Posterior vena cava (tissue), 2 donors: ENCODE data around the gene EPRS1. TPM values are rescaled to one million over a fixed set of nuclear protein-coding genes. Genes with fewer than 3 reads are reported as not detected.
"Not testable (repeated sequence)": the region's sequence is repeated elsewhere in the genome, so short reads cannot be mapped to it uniquely, and the experiment has no call there.

ENCODE experiments used
- DNase-seq: peaks from one replicate; pipeline ENCODE4 v3.0.0-alpha.2; 2020; ENCODE audit warnings: low spot score
- intact Hi-C, 2 donors: fragments of 100-400 bp; cut with DNase I; formaldehyde crosslinking; loops; one replicate each; pipeline versions ENCODE4 v1.14.1 to v1.14.2; 2022 to 2023
- long read RNA-seq, 2 donors: library from polyadenylated mRNA; unstranded; transcript quantifications; one replicate each; pipeline ENCODE4 v2.0.0, GENCODE V29; 2020 to 2021
- total RNA-seq, 2 donors: library from RNA; stranded (reverse); fragmentation: NEBNext Ultra II Directional; extraction: Animal tissue kit (Norgen Biotek cat#: 25700); gene quantifications; one replicate each; pipeline ENCODE4 v1.2.1, GENCODE V29; 2021
- donor health status: DM: yes; HTN: yes; CAD: no.
- donor health status: DM: yes; HTN: yes; CAD: no.

Gene EPRS1
- total RNA-seq, result 10 to 100 TPM; 77.7 to 90.1 TPM
- long read RNA-seq, donor 1, full-length matches to known transcripts, result 2 of 44 reads
- long read RNA-seq, donor 1, partial matches to known transcripts, result 39 of 44 reads
- long read RNA-seq, donor 1, other reads (novel, unspliced or antisense), result 3 of 44 reads
- long read RNA-seq, donor 2, partial matches to known transcripts, result 126 of 133 reads
- long read RNA-seq, donor 2, other reads (novel, unspliced or antisense), result 7 of 133 reads

GRCh38 chr1:220046052-220046930 is at the start of gene EPRS1:
EPRS1 (minus strand) TSS chr1:220046505; CDS start chr1:220046388, 117 bp downstream.
- DNase-seq, result peak; percentile 97
- intact Hi-C loops, result loop anchor here in 1 of 2 donors (5.0 kb wide), 1 partner anchor 46 kb away; the partner anchor contains the start of gene IARS2

- peak; percentile 96 for DNase-seq
- intact Hi-C loops, result loop anchor here (5.0 to 10.0 kb wide), 2 partner anchors 47 to 59 kb away; partner anchors contain the start of gene EPRS1 (in 1 of the 2)
Observed at GRCh38 chr1:220094016-220094911, 48.0 kb upstream of the EPRS1 start, which contains the start of gene IARS2. IARS2 (plus strand) TSS chr1:220094132; CDS start chr1:220094217, 85 bp downstream.

GRCh38 chr1:220093361-220094015 is 47.2 kb upstream of the EPRS1 start:
- intact Hi-C loops, result loop anchor here (5.0 to 10.0 kb wide), 2 partner anchors 46 to 59 kb away; partner anchors contain the start of gene EPRS1 (in 1 of the 2)

GRCh38 chr1:220092694-220093093 is 46.4 kb upstream of the EPRS1 start:
- intact Hi-C loops, result loop anchor here (5.0 to 10.0 kb wide), 2 partner anchors 45 to 58 kb away; partner anchors contain the start of gene EPRS1 (in 1 of the 2)
- no peak for DNase-seq

More at GRCh38 chr1:220093361-220094015, 47.2 kb upstream of the EPRS1 start:
- DNase-seq, result no peak

- intact Hi-C loops, result loop anchor here (5.0 to 10.0 kb wide), 2 partner anchors 43 to 55 kb away; partner anchors contain the start of gene EPRS1 (in 1 of the 2)
- DNase-seq, result peak; percentile 98
Observed at GRCh38 chr1:220089650-220090556, 43.6 kb upstream of the EPRS1 start, which contains the start of gene BPNT1. BPNT1 (minus strand) TSS chr1:220089788; CDS start chr1:220079846, 9,942 bp downstream.

GRCh38 chr1:220086261-220086686 is 40.0 kb upstream of the EPRS1 start:
- DNase-seq, intact Hi-C loops: not testable (repeated sequence)

- intact Hi-C loops, result no loop called here
- no peak for DNase-seq
Observed at GRCh38 chr1:220084460-220084859, 38.2 kb upstream of the EPRS1 start.

- DNase-seq, result no peak
- intact Hi-C loops, result no loop called here
Observed at GRCh38 chr1:220077887-220078286, 31.6 kb upstream of the EPRS1 start.

GRCh38 chr1:220076861-220077762 is 30.8 kb upstream of the EPRS1 start:
- intact Hi-C loops, result no loop called here
- no peak for DNase-seq

GRCh38 chr1:220067269-220068204 is 21.2 kb upstream of the EPRS1 start:
- DNase-seq, result no peak
- intact Hi-C loops, result no loop called here

- intact Hi-C loops, result no loop called here
- no peak for DNase-seq
Observed at GRCh38 chr1:220062629-220063028, 16.3 kb upstream of the EPRS1 start.

- no peak for DNase-seq
- intact Hi-C loops, result no loop called here
Observed at GRCh38 chr1:220060876-220061275, 14.6 kb upstream of the EPRS1 start.

- intact Hi-C loops, result no loop called here
- DNase-seq, result no peak
Observed at GRCh38 chr1:220056374-220056773, 10.1 kb upstream of the EPRS1 start.

- no peak for DNase-seq
- intact Hi-C loops, result loop anchor here in 1 of 2 donors (5.0 kb wide), 1 partner anchor 47 kb away; the partner anchor contains the start of gene IARS2
Observed at GRCh38 chr1:220045356-220046051, 801 bp downstream of the EPRS1 start.
